Lower leg skin (tissue), 4 donors: ENCODE data around the gene PHACTR4. TPM values are rescaled to one million over a fixed set of nuclear protein-coding genes. Genes with fewer than 3 reads are reported as not detected.
"Not testable (repeated sequence)": the region's sequence is repeated elsewhere in the genome, so short reads cannot be mapped to it uniquely, and the experiment has no call there.

Experiments
- DNase-seq, 2 donors: peaks; one replicate each; pipeline ENCODE4 v3.0.0-alpha.2; 2019; ENCODE audit warnings: low spot score in 2 of 2
- H3K4me3 ChIP-seq: fragments of 200-600 bp; sonication (generic); 2 replicates; pipeline ENCODE4 v1.5.1; 2017; ENCODE audit warnings: mild to moderate bottlenecking, low read depth; ENCODE audit not compliant: poor library complexity, severe bottlenecking
- POLR2A ChIP-seq, 2 donors: fragments of 450-650 bp; IDR thresholded peaks; one replicate each; pipeline ENCODE4 v1.6.1; 2016 to 2017; ENCODE audit warnings: antibody characterized with exemption in 2 of 2, mild to moderate bottlenecking in 1 of 2, moderate library complexity in 1 of 2
- WGBS, 2 donors: methylation state at CpG; one replicate each; pipeline ENCODE4 v1.1.5; 2018; 5-methylcytosine and 5-hydroxymethylcytosine counted together
- intact Hi-C: fragments of 100-400 bp; cut with DNase I; formaldehyde crosslinking; loops from one replicate; pipeline ENCODE4 v1.15.0; 2023; ENCODE audit warnings: low total_unique reads
- total RNA-seq, 4 donors: library from RNA; depleted of rRNA; stranded (reverse); fragments of >200 nt; gene quantifications; one replicate each; pipeline ENCODE4 v1.1.0, GENCODE V29; 2016
- TF ChIP-seq, protein P1 (sequence below), 3 donors: fragments of 450-650 bp; IDR thresholded peaks; one replicate each; pipeline ENCODE4 v1.5.1; 2016; ENCODE audit warnings: antibody characterized with exemption in 3 of 3, mild to moderate bottlenecking in 3 of 3, moderate library complexity in 2 of 3

The PHACTR4 gene
- total RNA-seq, 4 donors from 2014 or later, result 32.8 to 54.1 (median 51.2) TPM

DNA sequence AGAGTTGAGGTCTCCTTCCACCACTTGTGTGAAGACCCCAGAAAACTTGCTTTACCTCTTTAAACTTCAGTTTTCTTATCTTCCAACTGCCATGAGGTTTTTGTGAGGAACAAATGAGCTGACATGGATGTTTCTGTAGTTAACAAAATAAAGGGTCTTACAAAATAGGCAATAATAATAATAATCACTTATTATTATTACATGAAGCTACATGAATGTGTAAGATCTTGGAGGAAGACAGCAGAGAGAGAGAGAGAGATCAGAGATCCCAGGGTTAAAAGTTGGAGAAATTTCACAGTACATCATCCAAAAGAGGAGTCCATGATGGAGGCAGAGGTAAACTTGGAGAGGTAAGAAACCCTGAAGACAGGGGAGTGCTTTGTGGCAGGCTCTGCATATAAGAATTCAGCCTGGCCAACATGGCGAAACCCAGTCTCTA, 147.0 kb downstream of the PHACTR4 start:
- no peak for TF ChIP-seq POLR2A (IDR thresholded peaks at IDR 0.05)
- TF ChIP-seq, protein P1, sequence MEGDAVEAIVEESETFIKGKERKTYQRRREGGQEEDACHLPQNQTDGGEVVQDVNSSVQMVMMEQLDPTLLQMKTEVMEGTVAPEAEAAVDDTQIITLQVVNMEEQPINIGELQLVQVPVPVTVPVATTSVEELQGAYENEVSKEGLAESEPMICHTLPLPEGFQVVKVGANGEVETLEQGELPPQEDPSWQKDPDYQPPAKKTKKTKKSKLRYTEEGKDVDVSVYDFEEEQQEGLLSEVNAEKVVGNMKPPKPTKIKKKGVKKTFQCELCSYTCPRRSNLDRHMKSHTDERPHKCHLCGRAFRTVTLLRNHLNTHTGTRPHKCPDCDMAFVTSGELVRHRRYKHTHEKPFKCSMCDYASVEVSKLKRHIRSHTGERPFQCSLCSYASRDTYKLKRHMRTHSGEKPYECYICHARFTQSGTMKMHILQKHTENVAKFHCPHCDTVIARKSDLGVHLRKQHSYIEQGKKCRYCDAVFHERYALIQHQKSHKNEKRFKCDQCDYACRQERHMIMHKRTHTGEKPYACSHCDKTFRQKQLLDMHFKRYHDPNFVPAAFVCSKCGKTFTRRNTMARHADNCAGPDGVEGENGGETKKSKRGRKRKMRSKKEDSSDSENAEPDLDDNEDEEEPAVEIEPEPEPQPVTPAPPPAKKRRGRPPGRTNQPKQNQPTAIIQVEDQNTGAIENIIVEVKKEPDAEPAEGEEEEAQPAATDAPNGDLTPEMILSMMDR (IDR thresholded peaks at IDR 0.05), result no peak
- no peak for DNase-seq
- no peak overlapping the region for H3K4me3 ChIP-seq
- 92 to 100% methylated on average over 1 of the region's 1 CpG for WGBS, 2 donors
- intact Hi-C loops, result no loop called here

DNA sequence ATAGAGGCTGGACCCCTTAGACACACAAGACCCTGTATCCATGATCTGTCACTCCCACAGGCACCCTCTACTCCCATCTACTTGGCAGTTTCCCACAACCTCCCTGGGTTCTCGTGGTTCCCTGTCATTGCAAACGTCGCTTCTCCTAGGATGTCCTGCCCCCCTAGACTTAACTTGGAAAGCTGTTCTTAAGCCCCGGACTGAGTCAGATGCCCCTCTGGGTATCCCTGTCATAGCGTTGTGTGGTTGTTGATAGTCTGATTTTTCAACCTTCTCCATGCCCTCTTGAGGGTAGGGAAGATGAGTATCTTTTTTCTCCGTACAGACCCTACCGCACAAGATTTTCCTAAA, 148.1 kb downstream of the PHACTR4 start:
- intact Hi-C loops, result no loop called here
- 1 to 6% methylated on average over 7 of the region's 7 CpGs for WGBS, 2 donors
- no peak for TF ChIP-seq POLR2A (IDR thresholded peaks at IDR 0.05)
- TF ChIP-seq, protein P1 (IDR thresholded peaks at IDR 0.05), result no peak
- no peak overlapping the region for H3K4me3 ChIP-seq
- DNase-seq, result no peak

DNA sequence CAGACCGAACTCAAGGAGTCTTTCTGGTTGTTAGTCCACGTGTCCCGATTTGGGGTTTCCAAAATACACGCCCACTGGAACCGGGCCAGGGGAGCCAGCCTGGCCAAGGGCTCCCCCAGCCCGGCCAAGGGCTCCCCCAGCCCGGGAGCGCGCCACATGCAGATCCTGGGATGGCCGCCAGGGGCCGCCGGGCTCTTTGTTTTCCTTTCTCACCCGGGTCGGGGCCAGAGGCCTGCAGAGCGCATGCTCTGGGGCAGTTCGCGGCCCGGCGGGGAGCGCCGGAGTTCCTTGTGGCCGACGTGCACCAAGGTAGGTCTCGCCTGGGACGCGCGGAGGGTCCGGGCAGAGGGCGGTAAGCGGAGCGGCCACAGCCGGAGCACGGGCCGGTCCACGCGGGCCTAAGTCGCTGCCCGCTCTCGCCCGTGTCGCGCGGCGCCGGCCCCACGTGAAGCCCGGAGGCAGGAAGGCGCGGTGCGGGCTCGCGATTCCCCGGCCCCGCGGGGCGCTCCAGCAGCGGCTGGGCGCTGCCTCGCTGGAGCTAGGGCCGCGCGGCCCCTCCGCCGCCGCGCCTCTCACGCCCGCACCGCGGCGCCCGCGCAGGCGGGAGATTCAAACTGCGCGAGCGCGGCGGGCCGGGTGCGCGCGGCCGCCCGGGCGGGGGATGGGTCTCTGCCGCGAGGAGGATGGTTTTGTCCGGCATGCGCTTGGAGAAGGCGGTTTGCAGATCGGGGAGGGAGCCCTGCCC, 148.6 kb downstream of the PHACTR4 start:
- DNase-seq, result peak; percentile 86 to 97
- TF ChIP-seq POLR2A (IDR thresholded peaks at IDR 0.05), result no peak
- TF ChIP-seq, protein P1 (IDR thresholded peaks at IDR 0.05), result peak in 1 of 3 donors; percentile 86
- H3K4me3 ChIP-seq, result peak overlapping the region; percentile 41
- intact Hi-C loops, result no loop called here
- 0 to 4% methylated on average over 15 of the region's 92 CpGs for WGBS, 2 donors

DNA sequence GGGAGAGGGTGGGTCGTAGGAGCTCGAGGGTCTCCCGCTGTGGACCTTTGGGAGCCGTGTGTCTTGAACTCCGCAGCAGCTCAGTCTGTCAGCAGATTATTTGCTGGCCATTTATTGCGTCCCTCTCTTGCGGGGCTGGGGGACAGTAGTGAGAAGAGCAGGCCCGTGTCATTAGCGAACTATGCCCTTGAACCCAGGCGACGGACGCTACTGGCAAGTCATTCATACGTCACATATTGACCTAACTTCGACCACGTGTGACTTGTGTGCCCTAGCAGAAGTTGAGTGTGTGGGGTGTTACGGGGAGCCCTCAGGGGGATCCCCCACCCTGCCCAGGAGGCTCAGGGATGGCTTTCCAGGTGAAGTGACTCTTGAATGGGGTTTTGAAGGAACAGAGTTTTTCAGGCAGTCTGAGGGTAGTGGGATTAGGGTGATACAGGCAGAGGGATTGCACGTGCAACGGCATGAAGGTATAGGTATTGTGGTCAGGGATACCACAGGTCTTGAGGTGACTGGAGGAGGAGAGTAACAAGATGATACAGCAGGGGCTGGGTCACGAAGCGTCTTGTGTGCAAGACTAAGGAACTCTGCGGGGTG, 149.3 kb downstream of the PHACTR4 start:
- no peak for DNase-seq
- intact Hi-C loops, result no loop called here
- 7 to 14% methylated on average over 15 to 21 of the region's 21 CpGs for WGBS, 2 donors
- no peak for TF ChIP-seq POLR2A (IDR thresholded peaks at IDR 0.05)
- TF ChIP-seq, protein P1 (IDR thresholded peaks at IDR 0.05), result no peak
- peak overlapping the region; percentile 41 for H3K4me3 ChIP-seq

DNA sequence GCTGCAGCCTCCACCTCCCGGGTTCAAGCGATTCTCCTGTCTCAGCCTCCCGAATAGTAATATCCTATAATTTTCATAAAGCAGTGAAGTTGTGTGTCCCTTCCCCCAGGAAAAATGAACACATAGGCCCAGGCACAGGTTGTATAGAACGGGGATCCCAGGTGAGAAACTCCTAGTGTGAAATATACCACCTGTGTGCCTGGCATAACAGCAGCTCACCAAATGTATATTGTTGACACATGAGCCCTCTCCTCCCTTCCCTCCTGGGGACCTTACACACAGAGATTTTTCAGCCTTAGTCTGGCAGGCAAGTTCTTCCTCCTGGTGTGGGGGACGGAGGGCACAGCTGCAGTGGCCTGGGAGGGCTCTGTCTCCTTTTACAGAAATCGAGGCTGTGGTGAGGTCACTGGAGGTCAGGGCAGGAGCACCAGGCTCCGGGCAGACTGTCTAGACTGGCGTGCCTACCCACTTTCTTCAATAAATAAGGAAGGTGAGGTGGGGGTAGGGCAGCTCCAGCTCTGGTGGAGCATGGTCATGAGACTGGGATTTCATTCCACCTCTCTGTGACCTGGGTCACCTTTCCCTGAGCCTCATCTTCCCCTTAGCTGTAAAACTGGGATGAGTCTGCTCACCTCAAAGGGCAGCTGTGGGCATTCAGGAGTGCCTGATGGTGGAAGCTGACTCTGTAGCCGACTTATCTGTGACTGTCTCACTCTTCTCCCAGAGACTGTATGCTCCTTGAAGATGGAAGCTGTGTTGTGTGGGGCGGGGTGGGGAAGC, 150.6 kb downstream of the PHACTR4 start:
- intact Hi-C loops, result loop anchor here (10.0 kb wide), 1 partner anchor 75 kb away; the partner anchor contains the start of gene RAB42

DNA sequence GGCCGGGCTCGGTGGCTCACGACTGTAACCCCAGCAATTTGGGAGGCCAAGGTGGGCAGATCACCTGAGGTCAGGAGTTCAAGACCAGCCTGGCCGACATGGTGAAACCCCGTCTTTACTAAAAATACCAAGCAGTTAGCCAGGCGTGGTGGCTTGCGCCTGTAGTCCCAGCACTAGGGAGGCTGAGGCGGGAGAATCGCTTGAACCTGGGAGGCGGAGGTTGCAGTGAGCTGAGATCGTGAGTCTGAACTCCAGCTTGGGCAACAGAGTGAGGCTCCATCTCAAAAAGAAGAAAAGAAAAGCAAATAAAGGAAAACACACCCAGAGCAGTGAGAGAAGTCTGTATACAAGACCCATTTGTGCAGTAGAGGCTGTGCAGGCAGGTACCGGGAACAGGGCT, 151.3 kb downstream of the PHACTR4 start:
- DNase-seq, H3K4me3 ChIP-seq: not testable (repeated sequence)
- intact Hi-C loops, result loop anchor here (10.0 kb wide), 1 partner anchor 74 kb away; the partner anchor contains the start of gene RAB42
- WGBS, 2 donors, result 93% methylated on average over 12 of the region's 12 CpGs

More for the DNA sequence above, 150.6 kb downstream of the PHACTR4 start:
- no peak overlapping the region for H3K4me3 ChIP-seq
- TF ChIP-seq, protein P1 (IDR thresholded peaks at IDR 0.05), result no peak
- no peak for TF ChIP-seq POLR2A (IDR thresholded peaks at IDR 0.05)
- WGBS, 2 donors, result 82 to 87% methylated on average over 10 of the region's 10 CpGs
- DNase-seq, result no peak
